ENCODE results near the gene CTRL. TPM values are rescaled to one million over a fixed set of nuclear protein-coding genes. Genes with fewer than 3 reads are reported as not detected.

The CTRL gene
- total RNA-seq, 2 donors from 2014 or later, result 0.54 to 2.5 TPM

DNA sequence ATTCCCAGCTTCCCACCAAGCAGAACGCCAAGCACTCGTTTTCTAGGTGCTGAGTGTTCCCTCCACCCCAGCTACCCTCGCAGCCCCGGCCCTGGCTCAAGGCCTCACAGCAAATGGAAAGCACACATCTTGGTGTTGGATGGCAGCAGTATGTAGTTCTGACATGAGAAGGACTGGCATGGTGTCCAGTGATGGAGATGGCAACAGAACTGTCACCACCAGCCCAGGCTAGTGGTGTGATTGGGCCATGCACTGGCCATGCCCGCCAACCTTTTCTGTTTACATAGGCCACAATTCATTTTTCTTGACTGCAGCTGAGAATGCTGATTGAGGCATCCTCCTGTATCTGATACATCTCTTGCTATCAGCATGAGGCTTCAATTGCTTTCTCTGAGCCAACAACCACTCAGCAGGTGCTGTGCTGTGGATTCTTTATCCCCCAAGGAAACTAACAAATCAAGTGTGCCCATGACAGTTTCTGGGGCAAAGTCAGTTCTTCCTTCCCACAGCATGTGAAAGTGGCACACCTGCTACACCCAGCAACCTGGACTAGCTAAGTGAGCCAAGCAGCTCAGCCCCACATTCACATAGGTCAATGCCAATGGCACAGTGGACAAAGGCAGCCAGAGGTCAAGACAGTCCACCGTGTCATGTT lies 32.9 kb upstream of the CTRL start:
- Histone ChIP-seq H3K4me3 (peak overlapping the region; percentile 41), H3K27ac (peak overlapping the region; percentile 55 to 94), H3K4me1 (ENCODE audit: control insufficient read depth in 1 of 2, low read depth in 2 of 2) (peaks cover 33 to 73% of the 10 kb centered on the region in 2 donors), H3K36me3 (peaks cover 38% of the 10 kb centered on the region), H3K9me3 (no peaks in the 10 kb centered on the region), H3K27me3 (replicated peaks; ENCODE audit: insufficient read depth) (no peaks in the 10 kb centered on the region)
- no peak for ATAC-seq (ENCODE audit: insufficient number of reproducible peaks, low FRiP score, low read depth)
- no peak for TF ChIP-seq CTCF (IDR thresholded peaks at IDR 0.05)
- DNase-seq (ENCODE audit: low spot score), result no peak

DNA sequence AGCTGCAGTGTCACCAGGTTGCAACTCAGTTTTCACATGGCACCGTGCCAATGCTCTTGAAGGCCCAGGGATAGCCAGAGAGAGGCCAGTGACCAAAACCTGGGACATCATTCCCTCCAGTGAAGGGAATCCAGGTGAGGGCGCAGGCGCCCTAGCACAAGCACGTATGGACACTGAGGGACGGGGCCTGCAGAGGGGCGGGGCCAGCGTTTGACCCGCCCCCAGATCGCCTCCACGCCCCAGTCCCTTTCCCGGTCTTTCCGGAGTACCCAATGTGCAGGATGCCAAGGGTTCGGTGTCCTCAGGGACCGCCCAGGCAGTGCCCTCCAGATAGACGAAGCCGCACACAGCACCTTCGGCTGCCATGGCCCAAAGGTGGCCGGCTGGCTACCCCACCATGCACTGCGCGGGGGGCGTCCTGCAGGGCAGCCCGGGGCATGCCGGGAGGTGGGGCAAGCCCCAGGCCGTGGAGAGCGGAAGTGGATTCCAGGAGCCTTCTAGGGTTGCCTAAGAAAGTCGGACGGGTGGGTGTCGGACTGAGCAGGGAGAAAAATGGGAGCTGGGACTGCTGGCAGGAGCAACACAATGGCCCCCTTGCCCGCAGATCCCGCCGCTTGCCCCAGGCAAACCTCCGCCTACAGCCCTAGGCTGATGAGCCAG lies 32.1 kb upstream of the CTRL start:
- peak overlapping the region; percentile 41 for H3K4me3 ChIP-seq

DNA sequence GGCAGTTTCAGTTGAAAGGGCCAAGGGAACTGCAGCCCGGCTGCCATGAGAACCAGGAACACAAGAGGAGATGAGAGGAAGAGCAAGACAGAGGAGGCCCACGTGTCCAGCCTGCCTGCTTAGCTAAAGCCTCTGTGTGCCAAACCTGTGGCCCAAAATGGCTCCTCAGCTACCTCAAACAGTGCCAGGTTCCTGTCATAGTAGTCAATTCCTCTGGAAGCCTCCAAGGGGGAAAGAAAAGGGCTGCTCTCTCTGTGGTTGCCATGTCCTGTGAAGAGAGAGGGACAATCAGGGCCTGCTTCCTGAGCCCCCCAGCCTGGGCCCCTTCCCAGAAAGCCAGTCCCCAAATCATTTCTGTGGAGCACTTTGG lies 31.6 kb upstream of the CTRL start:
- Histone ChIP-seq H3K4me3 (peak overlapping the region; percentile 41), H3K9me3 (no peaks in the 10 kb centered on the region), H3K27ac (peak overlapping the region; percentile 55 to 94), H3K27me3 (replicated peaks; ENCODE audit: insufficient read depth) (no peaks in the 10 kb centered on the region), H3K4me1 (ENCODE audit: control insufficient read depth in 1 of 2, low read depth in 2 of 2) (peaks cover 33 to 79% of the 10 kb centered on the region in 2 donors), H3K36me3 (peaks cover 52% of the 10 kb centered on the region)
- ATAC-seq (ENCODE audit: insufficient number of reproducible peaks, low FRiP score, low read depth), result no peak
- TF ChIP-seq CTCF (IDR thresholded peaks at IDR 0.05), result no peak
- no peak for DNase-seq (ENCODE audit: low spot score)

More for the DNA sequence above, 32.1 kb upstream of the CTRL start:
- peaks cover 46% of the 10 kb centered on the region for H3K36me3 ChIP-seq
- no peak for ATAC-seq (ENCODE audit: insufficient number of reproducible peaks, low FRiP score, low read depth)
- no peaks in the 10 kb centered on the region for H3K9me3 ChIP-seq
- no peak for DNase-seq (ENCODE audit: low spot score)
- H3K27ac ChIP-seq, result peak overlapping the region; percentile 55 to 94
- H3K4me1 ChIP-seq (ENCODE audit: control insufficient read depth in 1 of 2, low read depth in 2 of 2), result peaks cover 33 to 79% of the 10 kb centered on the region in 2 donors
- TF ChIP-seq CTCF (IDR thresholded peaks at IDR 0.05), result no peak
- H3K27me3 ChIP-seq (replicated peaks; ENCODE audit: insufficient read depth), result no peaks in the 10 kb centered on the region

- no peak for DNase-seq (ENCODE audit: low spot score)
- no peak for ATAC-seq (ENCODE audit: insufficient number of reproducible peaks, low FRiP score, low read depth)
- Histone ChIP-seq H3K27ac (peak overlapping the region in 1 of 2 donors; percentile 0), H3K4me1 (ENCODE audit: control insufficient read depth in 1 of 2, low read depth in 2 of 2) (peaks cover 33 to 73% of the 10 kb centered on the region in 2 donors), H3K27me3 (replicated peaks; ENCODE audit: insufficient read depth) (no peaks in the 10 kb centered on the region), H3K9me3 (no peaks in the 10 kb centered on the region), H3K4me3 (no peak overlapping the region), H3K36me3 (peaks cover 63% of the 10 kb centered on the region)
- TF ChIP-seq CTCF (IDR thresholded peaks at IDR 0.05), result no peak
These were observed 30.5 kb upstream of the CTRL start for GRCh38 chr16:67962135-67962534.

DNA sequence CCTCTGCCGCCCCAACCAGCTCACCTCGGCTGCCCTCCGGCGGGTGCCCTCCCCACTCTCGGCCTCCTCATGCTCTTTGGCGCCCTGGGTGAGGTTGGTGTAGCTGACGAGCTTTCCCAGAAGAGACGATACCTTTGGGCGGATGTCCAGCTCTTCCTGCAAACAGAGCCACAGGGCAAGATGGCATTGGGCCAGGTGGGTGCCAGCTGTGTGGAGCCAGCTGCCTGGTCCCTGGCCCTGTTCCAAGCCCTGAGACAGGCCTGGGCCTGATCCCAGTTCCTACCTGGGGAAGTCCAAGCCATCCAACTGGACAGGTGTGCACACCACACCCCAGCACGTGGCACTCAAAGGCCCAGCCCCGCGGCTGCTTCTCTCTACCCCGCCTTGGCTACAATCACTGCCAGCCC lies 29.9 kb upstream of the CTRL start:
- Histone ChIP-seq H3K27me3 (replicated peaks; ENCODE audit: insufficient read depth) (no peaks in the 10 kb centered on the region), H3K27ac (peak overlapping the region; percentile 0 to 23), H3K4me3 (no peak overlapping the region), H3K9me3 (no peaks in the 10 kb centered on the region), H3K4me1 (ENCODE audit: control insufficient read depth in 1 of 2, low read depth in 2 of 2) (peaks cover 28 to 67% of the 10 kb centered on the region in 2 donors), H3K36me3 (peaks cover 63% of the 10 kb centered on the region)
- ATAC-seq (ENCODE audit: insufficient number of reproducible peaks, low FRiP score, low read depth) (no peak), DNase-seq (ENCODE audit: low spot score) (no peak)
- TF ChIP-seq CTCF (IDR thresholded peaks at IDR 0.05), result no peak

Data from thoracic aorta (tissue), 2 donors.